HG03469 (cell line): ENCODE results near the gene RAD9A.

ENCODE experiments used
- ATAC-seq: cut with Tn5 transposase; IDR thresholded peaks from one replicate; pipeline ENCODE4 v1.9.1; 2021; ENCODE audit warnings: mild to moderate bottlenecking, moderate library complexity, moderate number of reproducible peaks; ENCODE audit not compliant: unreplicated experiment

RAD9A gene

DNA sequence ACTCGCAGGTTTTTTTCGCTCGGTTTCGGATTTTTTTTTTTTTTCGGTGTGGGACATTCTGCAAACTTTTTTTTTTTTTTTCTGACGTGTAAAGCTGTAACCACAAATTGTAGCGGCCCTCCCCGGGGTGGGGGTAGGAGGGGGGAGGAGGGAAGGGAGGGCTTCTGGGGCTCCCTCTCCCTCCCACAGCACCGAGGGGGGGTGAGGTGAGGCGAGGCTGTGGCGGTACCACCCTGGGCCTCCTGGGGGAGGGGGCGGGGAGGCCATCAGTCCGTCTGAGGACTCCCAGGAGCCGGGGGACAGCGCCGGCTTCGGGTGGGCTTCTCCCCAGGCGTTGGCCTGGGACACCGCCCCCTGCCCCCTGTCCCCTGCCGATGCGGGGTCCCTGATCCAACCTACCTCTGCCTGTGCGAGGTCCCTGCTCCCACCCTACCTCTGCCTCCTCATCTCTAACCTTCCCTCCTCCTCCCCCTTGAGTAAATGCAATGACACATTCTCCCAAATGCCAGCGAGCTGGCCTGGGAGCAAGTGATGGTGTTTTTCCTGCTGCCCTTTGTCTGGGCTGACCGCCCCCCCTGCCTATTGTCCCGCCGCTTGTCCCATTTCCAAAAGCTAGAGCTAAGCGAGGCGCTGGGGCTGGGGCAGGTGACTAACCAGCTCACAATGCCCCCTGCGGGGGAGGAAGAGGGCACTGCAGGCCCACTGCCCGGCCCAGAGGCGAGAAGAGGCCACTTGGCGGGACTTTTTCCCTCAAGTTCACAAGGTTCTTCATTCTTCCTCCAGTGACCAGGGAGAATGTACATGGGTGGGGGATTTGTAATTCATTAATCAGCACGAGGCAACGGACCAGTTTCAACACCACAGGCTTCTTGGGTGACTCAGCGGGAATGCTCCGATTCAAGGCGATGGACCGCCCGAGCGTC lies 17.9 kb upstream of the RAD9A start:
- ATAC-seq: no peak

DNA sequence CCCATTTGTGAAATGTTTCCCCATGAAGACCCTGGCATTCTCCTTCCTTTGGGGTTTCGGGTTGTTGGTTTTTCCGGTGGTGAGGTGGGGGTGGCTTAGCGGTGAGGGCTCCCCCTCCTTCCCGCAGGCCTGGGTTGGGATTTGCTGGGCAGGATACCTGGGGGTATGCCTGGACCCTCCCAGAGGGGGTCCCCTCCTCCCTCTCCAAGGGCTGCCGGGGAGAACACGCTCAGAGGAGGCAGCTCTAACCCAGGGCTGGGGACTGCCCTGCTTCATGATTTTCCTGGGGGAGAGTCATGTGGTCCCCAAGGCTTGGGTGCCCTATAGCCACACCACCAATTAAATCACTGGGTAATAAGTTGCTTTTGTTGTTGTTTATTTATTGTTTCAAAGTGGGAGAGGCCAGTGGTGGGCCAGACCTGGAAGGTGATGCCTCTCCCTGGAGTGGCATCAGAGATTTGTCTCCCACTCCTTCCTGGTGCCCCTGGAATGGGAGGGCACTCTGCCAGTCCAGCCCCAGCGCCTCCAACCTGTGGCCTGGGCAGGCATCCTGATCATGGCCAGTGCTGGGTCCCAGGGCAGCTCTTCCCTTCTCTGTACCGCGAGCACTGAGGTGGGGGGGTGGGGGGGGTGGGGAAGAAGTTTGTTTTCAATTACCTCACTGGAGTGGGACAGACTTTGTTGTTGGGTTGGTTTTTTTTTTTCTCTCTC lies 17.1 kb upstream of the RAD9A start:
- ATAC-seq: no peak

DNA sequence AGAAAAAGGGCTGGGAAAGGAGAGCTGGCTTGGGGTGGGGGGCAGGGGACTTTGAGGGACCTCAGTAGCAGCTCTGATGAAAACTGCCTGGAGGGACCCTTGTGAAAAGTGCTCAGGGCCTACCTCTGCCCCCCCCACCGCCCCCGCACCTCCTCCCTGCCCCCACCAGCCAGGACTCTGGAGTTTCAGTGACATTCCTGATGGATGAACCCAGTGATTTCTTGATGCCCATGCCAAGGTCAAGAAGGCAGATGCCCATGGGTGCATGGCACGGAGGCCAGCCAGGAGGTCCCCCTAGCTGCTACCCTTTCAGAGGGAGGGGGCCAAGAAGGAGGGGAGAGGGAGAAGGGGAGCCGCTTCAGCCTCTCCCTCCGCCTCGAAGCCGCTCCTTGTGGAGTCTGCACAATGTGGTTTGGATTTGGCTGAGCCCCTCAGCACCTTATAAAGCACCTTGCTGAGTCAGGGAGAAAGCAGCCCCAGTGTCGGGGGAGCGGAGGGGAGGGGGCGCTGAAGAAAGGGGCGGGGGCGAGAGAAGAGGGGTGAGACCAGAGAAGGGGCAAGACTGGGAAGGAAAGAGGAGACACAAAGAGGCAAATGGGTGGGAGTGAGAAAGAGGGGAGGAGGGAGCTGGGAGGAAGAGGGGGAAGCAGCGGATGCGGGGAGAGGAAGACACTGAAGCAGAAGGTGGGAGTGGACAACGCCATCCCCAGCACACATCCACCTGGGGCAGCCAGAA lies 16.3 kb upstream of the RAD9A start:
- ATAC-seq: no peak

DNA sequence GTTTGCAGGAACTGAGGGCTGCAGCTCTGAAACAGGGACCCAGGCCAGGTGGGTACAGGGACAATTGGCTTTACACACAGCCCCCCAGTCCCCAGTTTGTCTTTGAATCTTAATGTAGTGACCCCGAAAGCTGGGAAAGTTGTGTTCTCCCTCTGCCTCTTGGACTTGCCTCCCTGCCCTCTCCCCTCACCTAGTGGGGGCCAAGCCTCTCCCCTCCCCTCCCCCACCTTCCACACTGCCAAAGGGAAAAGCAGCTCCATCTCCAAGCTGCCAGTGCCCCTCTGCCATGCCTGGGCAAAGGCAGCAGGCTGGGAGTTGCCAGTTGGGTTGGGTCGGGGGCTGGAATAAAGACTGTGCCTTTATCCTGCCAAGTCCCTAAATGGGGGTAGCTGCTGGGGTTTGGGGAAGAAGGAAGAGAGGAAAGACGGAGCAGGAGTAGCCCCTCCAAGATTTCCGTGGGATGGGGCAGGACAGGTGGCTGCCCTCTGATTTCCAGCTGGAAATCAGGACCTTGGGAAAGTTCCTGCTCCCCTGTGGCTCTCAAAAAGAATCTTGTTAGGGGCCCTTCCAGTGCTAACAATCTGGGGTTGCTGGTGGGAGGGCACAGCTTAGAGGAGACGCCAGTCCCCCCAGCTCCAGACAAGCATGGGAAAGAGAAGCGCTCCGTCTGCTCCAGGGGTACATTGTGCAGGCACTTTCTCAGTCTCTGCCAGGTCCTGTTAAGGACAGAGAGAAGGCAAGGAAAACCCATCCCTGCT lies 15.5 kb upstream of the RAD9A start:
- ATAC-seq: no peak

DNA sequence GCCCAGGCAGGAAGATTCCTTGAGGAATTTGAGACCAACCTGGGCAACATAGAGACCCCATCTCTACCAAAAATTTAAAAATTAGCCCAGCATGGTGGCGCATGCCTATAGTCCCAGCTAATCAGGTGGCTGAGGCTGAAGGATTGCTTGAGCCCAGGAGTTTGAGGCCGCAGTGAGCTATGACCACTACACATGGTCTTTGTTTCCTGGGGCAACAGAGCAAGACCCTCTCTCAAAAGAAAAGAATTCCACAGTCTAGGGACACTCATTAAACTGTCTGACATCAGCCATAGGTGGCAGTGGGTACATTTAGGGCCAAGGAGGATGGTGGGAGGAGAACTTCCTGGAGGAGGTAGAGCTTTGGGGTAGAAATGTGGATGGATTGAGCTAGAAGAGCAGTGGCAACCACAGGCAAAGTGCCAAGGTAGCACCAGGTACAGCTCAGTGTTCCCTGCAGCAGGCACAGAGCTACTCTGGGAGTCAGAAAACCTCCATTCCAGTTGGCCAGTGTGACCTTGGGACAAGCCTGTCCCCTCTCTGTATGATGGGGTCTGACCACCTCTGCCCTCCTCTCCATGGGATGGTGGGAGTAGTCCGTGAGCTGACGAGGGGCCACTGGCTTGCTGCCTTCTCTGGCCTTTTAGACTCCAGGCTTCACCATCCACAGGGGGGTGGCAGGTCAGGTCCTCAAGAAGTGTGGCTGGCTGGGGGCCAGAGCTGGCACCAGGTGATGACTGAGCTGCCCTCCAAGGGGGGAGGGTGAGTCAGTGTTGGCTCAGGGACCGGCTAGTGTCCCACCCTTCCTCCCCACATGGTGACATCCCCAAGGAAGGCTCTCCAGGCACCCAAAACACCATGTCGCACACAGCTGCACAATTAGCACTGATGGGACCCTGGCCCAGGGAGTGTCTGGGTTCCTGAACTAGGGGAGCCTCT lies 14.6 kb upstream of the RAD9A start:
- no peak for ATAC-seq

DNA sequence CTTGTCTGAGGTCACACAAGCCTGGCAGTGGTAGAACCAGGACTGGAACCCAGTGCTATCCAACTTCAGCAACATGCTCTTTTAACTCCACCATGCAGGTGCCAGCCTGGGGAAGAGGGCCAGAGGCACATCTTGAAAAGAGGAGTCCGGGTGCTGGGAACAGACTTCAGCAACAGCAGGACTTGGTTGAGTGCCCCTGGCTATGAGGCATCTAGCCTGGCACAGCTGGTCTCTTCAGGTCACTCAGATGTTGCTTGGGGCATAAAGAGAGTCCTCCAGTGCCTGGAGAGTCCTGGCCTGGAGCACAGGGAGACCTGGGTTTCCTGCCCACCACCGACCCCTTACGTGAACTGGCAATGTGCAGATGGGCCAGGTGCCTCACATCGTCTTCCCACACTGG lies 13.2 kb upstream of the RAD9A start:
- ATAC-seq: no peak

DNA sequence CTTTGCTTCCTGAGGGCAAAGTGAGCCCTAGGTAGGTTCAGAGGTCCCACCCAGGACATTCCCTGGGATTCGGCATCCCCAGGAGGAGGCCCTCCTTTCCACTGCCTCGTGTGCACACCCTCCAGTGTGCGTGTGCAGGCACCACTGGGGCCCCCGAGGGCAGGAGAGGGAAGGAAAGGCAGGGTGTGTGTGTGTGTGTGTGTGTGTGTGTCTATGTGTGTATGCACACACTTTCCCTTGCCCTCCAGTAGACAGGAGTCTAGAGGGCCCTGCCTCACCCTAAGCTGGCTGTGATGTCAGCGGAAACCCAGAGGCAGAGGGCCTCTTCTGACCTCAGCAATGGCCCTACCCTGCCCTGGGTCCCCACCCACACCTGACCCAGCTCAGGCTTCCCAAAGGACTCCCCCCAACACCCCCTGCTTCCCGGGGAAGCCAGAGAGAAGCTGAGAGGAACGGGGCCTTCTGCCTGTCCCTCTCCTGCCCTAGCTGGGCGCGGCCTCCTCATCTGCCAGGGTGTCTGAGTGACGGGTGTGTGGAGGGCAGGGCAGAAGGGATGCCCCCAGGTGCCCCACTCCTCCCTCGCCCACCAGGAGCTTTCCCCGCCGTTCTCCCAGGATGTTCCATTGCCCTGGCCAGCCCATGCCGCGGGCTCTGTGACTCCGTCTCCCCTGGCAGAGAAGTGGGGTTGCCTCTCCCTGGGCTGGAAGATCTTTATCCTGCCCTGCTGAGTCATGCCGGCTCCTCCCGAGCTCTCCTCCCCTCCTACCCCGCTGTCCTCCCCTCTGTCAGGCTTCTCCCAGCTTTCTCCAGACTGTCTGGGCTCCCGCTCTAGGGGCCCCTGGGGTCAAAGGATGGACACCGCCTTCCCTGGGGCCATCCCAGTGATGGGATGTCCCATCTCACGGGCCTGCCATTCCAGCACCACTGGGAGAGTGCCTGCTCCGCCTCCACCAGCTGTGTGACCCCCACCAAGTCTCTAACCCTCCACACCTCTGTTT lies 12.4 kb upstream of the RAD9A start:
- ATAC-seq: no peak

DNA sequence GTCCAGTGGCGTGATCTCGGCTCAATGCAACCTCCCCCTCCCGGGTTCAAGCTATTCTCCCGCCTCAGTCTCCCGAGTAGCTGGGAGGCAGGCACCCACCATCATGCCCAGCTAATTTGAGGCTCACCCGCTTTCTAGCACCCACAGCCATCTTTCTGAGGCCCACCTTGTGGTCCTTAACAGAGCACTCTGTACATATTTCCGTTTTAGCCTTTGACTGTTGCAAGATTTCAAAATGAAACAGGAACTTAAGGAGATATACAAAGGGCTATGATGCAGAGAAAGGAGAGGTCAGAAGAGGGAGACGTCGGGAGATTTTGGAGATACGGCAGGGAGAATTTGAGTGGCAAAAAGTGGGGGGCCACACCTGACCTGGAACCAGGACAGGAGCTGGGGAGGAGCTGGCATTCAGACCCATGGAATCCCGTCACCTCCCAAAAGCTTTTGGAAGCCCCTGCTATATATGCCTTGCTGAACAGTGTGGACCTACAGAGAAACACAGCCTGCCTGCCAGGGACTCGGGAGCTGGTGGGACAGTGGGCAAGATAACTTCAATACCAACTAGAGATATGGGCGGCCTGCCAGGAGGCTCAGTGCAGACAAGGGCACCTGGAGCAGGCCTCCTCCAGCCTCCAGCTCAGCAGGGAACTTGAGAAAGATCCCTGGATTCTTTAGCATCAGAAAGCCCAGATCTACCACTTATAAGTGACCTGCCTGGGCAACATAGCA lies 10.4 kb upstream of the RAD9A start:
- no peak for ATAC-seq

DNA sequence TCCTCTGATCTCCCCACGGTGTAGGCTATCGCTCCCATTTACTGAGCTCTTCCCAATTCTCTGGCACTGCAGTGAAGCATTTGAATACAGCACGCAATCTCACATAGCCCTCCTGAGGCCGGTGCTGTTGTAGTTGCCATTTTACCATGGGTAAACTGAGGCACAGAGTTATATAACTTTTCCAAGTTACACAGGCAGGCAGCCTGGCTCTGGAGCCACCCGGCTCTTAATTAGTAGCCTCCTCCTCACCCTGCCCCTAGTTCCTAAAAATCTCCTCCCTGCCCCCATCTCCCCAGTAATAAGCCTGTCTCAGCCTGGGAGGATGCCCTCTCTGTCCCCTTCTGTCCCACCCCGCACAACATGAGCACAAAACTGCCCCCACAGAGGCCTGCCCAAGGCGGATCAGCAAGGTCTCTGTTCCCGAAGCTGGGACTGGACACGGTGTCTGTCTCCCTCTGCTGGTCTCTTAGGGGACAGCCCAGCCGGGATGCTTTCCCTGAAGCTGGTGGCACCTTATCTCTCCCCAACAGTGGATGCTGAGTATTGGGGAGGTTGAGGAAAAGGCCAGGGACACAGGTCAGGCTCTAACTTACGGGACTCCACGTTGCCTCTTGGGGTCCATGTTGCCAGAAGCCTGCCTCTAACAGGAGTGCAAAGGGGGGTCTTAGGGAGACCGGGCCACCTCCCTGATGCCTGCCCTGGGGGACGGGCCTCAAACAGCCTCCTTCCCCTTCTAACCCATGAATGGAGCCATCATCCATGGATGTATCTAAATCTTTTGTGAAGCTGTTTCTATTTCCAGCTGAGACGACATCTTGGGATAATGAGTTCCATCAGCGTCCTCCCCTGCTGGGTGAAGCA lies 9.3 kb upstream of the RAD9A start:
- ATAC-seq: no peak

DNA sequence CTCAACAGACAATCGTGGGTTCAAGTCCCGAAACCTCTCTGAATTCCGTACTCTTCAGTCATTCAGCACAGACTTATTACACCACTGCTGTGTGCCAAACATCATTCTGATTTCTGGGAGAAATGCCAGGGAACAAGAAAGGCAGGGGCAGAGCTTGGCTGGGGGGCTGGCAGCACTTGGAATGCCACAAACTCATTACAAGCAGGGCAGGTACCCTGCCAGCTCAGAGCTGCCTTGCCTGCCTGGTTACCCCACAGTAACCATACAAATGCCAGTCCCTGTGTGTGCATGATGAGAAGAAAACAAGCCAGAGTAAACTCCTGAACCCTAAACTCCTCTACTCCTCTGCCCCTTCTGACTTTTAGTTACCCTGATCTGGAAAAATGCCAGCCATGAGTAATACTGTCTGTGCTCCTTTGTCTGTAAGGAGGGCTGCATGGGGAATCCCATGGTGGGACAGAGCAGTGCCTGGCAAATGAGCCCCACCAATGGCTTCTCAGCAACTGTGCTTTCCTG lies 6.9 kb upstream of the RAD9A start:
- no peak for ATAC-seq

DNA sequence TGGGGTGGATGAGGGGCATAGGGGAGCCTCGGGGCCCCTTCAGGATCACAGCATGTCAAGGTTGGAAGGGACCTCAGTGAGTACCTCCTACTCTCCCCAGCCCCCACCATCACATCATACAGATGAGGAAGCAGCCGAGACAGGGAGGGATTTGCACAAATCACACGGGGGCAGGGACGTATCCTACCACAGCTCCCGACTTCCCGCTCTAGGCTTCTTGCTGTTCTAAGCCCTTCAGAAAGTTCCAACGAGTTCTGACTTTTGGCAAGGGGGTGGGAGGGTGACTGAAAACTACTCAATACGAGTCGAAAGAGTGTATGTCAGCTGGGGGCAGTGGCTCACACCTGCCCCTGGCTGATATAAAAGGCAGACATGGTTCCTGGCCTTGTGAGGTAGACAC lies 4.7 kb upstream of the RAD9A start:
- ATAC-seq: no peak

DNA sequence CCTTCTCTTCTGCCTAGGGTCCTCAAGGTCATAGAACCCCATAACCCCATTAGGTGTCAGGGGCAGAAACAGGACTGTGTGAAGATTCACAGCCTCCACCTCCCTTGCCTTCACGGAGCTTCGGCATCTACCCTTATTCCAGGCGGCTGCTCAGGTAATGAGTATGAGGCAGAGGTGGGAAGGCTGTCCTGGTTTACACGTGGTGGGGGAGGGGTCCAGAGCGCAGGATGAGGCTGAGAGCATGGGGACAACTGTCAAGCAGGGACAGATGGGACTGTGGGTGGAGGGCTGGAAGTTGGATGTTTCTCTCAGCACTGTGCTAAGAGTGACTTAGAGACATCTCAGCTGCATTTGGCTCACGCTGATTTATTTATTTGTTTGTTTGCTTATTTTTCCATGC lies 4.3 kb upstream of the RAD9A start:
- no peak for ATAC-seq

DNA sequence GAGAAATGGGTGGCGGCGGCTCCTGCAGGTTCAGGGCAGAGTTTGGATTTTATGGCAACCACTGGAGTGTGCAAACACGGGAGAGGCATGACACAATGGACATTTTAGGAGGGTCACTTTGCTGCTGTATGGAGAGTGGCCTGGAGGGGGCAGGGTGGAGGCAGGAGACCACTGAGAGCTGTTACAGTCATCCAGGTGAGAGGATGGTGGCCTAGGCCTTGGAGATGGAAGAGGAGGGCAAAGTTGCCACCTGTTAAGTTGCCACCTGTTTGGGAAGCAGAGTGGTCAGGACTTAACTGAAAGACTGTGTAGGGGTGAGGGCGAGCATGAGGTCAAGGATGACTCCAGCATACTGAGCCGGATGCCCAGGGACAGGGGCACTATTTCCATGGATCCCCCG lies 2.3 kb upstream of the RAD9A start:
- no peak for ATAC-seq

DNA sequence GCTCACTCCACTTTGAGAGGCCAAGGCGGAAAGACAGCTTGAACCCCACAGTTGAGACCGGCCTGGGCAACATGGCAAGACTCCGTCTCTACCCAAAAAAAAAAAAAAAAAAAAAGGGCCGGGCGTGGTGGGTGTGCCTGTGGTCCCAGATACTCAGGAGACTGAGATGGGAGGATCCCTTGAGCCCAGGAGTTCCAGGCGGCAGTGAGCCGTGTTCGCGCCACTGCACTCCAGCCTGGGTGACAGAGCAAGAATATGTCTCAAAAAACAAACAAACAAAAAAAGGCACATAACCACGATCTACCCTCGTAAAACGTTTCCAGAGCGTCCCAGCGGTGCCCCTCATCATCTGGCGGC lies 861 bp upstream of the RAD9A start:
- ATAC-seq: no peak

DNA sequence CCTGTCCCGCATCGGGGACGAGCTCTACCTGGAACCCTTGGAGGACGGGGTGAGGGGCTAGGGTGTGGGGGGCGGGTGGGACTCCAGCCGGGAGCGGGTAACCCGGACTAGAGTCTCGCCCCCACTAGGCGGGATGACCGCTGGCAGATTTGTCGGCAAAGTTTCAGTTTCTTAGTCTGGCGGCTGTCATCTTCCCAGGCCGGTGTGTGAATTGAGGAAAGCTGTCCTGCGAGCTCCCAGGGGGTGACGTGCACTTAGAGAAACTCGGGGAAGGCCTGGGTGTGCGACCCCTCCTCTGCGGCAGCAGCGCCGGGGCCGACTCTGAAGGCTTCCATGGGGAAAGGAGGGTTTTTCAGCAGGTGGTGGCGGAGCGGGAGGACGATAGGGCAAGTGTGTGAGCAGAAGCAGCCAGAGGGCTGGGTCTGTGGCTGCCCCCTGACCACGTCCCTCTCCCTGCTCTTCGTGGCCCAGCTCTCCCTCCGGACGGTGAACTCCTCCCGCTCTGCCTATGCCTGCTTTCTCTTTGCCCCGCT lies 463 bp downstream of the RAD9A start:
- ATAC-seq: no peak

DNA sequence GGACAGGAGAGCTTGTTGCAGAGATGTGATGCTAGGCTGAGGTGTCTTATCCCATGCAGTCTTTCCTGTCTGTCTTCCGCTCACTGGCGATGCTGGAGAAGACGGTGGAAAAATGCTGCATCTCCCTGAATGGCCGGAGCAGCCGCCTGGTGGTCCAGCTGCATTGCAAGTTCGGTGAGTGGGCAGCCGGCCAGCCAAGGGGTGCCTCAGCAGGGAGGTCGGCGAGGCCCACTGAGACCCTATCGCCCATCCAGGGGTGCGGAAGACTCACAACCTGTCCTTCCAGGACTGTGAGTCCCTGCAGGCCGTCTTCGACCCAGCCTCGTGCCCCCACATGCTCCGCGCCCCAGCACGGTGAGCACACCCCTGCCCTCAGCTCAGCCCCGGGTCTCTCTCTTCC lies 1.7 kb downstream of the RAD9A start:
- no peak for ATAC-seq

DNA sequence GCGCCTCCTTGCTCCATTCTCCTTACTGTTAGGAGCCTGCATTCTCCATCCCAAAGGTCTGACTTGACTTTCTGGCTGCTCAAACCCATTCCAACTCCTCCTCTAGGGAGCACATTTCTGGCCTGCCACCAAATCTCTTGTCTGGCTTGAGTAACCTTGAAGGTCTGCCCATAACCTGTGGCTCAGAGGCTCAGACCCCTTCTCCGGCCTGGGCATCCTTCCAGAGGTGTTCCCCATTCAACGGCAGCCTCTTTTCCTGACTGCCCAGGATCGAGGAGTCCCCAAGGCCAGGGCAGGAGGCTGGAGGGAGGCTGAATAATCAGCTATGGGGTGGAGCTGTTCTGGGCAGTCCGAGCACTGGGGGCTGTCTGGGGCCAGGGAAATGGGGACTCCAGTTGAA lies 2.2 kb downstream of the RAD9A start:
- no peak for ATAC-seq
